Right ventricle myocardium inferior (tissue), 1 donor: ENCODE results near the gene ATXN3. TPM values are rescaled to one million over a fixed set of nuclear protein-coding genes. Genes with fewer than 3 reads are reported as not detected.
"Not testable (repeated sequence)": the region's sequence is repeated elsewhere in the genome, so short reads cannot be mapped to it uniquely, and the experiment has no call there.

ENCODE experiments used
- ATAC-seq: fragments of 200-7000 bp; cut with Tn5 transposase; one replicate; pipeline ENCODE4 v1.9.1; 2020; ENCODE audit warnings: mild to moderate bottlenecking, moderate library complexity
- DNase-seq: peaks from one replicate; pipeline ENCODE4 v3.0.0; 2021; ENCODE audit errors: missing footprints
- intact Hi-C: fragments of 100-400 bp; cut with DNase I; formaldehyde crosslinking; loops from one replicate; pipeline ENCODE4 v1.11.0; 2022
- total RNA-seq: library from RNA; stranded (reverse); fragmentation: NEBNext Ultra II Directional; extraction: Animal tissue kit (Norgen Biotek cat#: 25700); gene quantifications from one replicate; pipeline ENCODE4 v1.2.1, GENCODE V29; 2021
- donor health status: DM: no; HTN: yes; CAD: no; lungs with severe emphysema.

Gene ATXN3
- total RNA-seq, 1 donor from 2014 or later = 16.9 TPM

DNA sequence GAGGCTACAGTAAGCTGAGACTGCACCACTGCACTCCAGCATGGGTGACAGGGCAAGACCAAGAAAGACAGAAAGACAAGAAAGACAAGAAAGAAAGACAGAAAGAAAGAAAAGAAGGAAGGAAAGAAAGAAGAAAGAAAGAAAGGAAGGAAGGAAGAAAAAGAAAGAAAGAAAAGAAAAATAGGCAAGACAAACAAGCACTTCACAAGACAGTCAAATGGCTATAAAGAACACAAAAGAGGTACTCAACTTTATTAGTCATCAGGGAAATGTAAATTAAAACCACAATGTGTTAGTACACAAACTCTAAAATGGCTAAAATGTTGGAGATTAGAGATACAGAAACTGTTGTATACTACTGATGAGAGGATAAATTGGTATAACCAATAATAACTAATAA, 6.6 kb downstream of the ATXN3 start:
- DNase-seq (no peak), ATAC-seq (no peak)
- intact Hi-C loops = no loop called here

GRCh38 chr14:92093320-92093719, 13.1 kb downstream of the ATXN3 start:
- intact Hi-C loops = no loop called here

DNA sequence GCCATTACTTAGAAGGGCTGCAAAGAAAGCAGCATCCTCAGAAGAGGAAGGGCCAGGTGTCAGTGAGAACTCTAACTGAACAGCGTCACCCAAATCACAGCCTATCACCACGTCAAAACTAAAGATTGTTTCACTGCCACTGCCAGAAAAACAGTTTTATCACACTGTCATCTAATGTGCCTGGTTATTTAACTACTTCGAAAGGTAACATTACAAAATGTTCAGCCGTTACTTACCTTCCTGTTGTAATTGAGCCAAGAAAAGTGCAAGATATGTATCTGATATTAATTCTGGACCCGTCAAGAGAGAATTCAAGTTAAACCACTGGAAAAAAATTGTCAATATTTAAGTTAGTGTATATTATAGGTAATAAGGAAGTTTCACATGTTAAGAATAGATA, 17.9 kb downstream of the ATXN3 start:
- ATAC-seq = no peak
- intact Hi-C loops = no loop called here
- DNase-seq = no peak

More at GRCh38 chr14:92093320-92093719, 13.1 kb downstream of the ATXN3 start:
- DNase-seq (no peak), ATAC-seq (no peak)

- intact Hi-C loops = no loop called here
- DNase-seq (no peak), ATAC-seq (no peak)
Measured at GRCh38 chr14:92074555-92074954, 31.8 kb downstream of the ATXN3 start.

DNA sequence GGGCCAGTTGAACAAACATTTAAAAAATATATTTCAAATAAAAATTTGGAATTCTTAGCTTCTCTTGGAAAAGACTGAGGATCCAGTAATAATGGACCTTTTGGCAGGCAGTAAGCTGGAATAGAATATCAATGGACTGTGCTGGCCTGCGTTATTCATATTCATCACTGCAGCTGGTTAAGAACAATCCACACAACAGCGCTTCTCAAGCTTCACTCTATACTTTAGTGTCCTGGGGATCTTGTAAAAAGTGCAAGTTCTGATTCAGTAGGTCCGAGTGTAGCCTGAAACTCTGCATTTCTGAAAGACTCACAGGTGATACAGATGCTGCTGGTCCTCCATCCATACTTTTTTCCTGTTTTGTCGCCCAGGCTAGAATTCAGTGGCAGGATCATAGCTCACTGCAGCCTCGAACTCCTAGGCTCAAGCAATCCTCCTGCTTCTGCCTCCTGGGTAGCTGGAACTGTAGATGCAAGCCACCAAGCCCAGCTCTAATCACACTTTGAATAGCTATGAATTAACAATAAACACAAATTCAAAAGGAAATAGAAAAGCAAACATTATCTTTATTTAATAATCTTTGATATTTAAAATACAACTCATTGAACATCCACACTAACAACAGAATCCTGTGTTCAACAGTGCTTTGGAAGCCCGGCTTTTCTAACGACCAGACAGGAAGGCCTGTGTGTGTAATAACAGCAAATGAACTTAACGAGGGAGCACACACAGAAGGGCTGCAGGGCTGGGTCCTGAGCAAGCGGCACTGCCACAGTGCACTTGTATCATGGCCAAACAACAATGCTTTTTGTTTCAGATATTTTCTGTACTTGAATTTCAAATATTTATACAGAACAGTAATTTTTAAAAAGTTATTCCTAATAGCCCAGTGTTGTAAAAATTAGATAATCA, 48.1 kb downstream of the ATXN3 start:
- no peak for DNase-seq
- intact Hi-C loops = no loop called here
- ATAC-seq = no peak

DNA sequence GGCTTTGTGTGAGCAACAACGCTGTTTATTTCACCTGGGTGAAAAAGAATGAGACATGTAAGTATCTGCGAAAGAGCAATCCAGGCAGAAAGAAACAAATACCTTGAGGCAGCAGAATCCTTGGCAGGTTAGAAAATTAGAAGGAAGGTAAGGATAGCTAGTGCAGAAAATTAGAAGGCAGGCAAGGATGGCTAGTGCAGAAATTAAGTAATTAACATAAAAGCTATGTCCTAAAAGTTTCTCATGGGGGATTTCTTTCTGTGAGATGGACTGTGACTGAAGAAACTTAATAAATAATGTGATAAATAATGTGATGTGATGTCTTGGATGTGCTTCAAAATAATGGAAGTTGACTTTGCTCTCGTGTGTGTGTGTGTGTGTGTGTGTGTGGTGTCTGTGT, 56.6 kb downstream of the ATXN3 start:
- DNase-seq (no peak), ATAC-seq (no peak)
- intact Hi-C loops = no loop called here

- ATAC-seq, intact Hi-C loops, DNase-seq: not testable (repeated sequence)
Measured at GRCh38 chr14:92049221-92049620, 57.2 kb downstream of the ATXN3 start.

GRCh38 chr14:92045904-92046303, 60.5 kb downstream of the ATXN3 start:
- ATAC-seq, intact Hi-C loops, DNase-seq: not testable (repeated sequence)

DNA sequence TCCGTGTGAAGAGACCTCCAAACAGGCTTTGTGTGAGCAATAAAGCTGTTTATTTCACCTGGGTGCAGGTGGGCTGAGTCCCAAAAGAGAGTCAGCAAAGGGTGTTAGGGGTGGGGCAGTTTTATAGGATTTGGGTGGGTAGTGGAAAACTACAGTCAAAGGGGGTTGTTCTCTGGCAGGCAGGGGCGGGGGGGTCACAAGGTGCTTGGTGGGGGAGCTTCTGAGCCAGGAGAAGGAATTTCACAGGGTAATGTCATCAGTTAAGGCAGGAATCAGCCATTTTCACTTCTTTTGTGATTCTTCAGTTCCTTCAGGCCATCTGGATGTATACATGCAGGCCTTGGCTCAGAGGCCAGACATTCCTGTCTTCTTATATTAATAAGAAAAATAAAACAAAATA, 64.6 kb downstream of the ATXN3 start:
- DNase-seq, intact Hi-C loops, ATAC-seq: not testable (repeated sequence)

GRCh38 chr14:92041203-92041602, 65.2 kb downstream of the ATXN3 start:
- ATAC-seq = no peak
- intact Hi-C loops = no loop called here
- DNase-seq = no peak

- ATAC-seq (peak; percentile 32), DNase-seq (no peak)
- intact Hi-C loops = loop anchor here (1.0 kb wide), 1 partner anchor 66 kb away; the partner anchor contains the start of gene ATXN3
Measured at GRCh38 chr14:92040431-92041051, 65.8 kb downstream of the ATXN3 start.

GRCh38 chr14:92039719-92040430, 66.5 kb downstream of the ATXN3 start, which contains the start of gene TRIP11:
TRIP11 (minus strand) TSS chr14:92040059; CDS start chr14:92039685, 374 bp downstream.
- ATAC-seq = peak; percentile 100
- intact Hi-C loops = loop anchor here (1.0 to 10.0 kb wide), 2 partner anchors 66 to 415 kb away; partner anchors contain the start of gene ATXN3
- DNase-seq = peak; percentile 98

DNA sequence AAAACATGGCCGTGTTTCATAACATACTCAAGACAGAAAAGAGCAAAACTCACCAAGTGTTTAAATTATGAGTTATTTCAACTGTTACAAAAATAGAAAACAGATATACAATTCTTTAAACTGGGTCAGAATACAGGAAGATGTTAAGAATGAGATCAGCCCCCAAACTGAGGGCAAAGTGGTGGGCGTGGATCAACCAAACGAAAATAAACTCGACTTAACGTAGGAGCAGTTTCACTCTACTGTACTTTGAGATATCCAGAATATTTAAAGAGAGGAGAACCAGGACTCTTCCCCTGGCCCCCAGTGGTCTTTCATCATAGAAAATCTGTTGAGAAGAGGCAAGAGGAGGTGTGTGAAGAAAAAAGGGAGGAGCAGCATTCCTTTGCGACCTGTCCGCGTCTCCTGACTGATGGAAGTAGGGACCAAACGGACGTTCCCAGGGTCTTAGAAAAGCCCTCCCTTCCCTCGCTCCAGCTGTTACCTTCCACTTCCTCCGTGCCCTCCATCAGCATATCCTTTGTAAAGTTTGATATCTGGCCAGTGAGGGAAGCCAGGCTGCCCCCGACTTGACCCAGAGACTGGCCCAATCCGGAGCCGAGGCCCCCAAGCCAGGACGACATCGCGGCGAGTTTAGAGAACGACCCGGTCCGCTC, 67.2 kb downstream of the ATXN3 start:
- intact Hi-C loops = loop anchor here (10.0 kb wide), 1 partner anchor 416 kb away; no protein-coding TSS in a partner anchor
- peak; percentile 46 for ATAC-seq
- no peak for DNase-seq

- ATAC-seq (no peak), DNase-seq (no peak)
- intact Hi-C loops = loop anchor here (10.0 kb wide), 1 partner anchor 417 kb away; no protein-coding TSS in a partner anchor
Measured at GRCh38 chr14:92037989-92038388, 68.4 kb downstream of the ATXN3 start.

GRCh38 chr14:92035890-92036289, 70.5 kb downstream of the ATXN3 start:
- no peak for DNase-seq
- ATAC-seq = no peak
- intact Hi-C loops = loop anchor here (10.0 kb wide), 1 partner anchor 419 kb away; no protein-coding TSS in a partner anchor

GRCh38 chr14:92033906-92034687, 72.3 kb downstream of the ATXN3 start:
- intact Hi-C loops = loop anchor here (10.0 kb wide), 1 partner anchor 421 kb away; no protein-coding TSS in a partner anchor
- no peak for ATAC-seq

GRCh38 chr14:92033433-92033832, 72.9 kb downstream of the ATXN3 start:
- ATAC-seq (no peak), DNase-seq (no peak)
- intact Hi-C loops = loop anchor here (10.0 kb wide), 1 partner anchor 421 kb away; no protein-coding TSS in a partner anchor

More at GRCh38 chr14:92033906-92034687, 72.3 kb downstream of the ATXN3 start:
- no peak for DNase-seq
